ENCODE data around the gene GPX4. TPM values are rescaled to one million over a fixed set of nuclear protein-coding genes. Genes with fewer than 3 reads are reported as not detected.

The GPX4 gene
- polyA plus RNA-seq, 3 donors = 459 to 508 (median 493) TPM

GRCh38 chr19:1069009-1069779 is 34.6 kb upstream of the GPX4 start:
- peak overlapping the region; percentile 90 for H3K4me3 Mint-ChIP-seq
- Histone ChIP-seq H3K4me2 (replicated peaks; ENCODE audit: extremely low read depth, low read length, poor library complexity, severe bottlenecking) (peak overlapping the region; percentile 99), H3K9me3 (replicated peaks in 1 of 2; ENCODE audit: control insufficient read depth in 1 of 2, insufficient read depth in 1 of 2, low read length in 2 of 2) (no peaks in the 10 kb centered on the region), H3K27me3 (ENCODE audit: control insufficient read depth in 2 of 2, insufficient read depth in 2 of 2, low read length in 2 of 2) (no peaks in the 10 kb centered on the region), H3K36me3 (replicated peaks in 1 of 2; ENCODE audit: control insufficient read depth in 1 of 2, insufficient read depth in 2 of 2, low read length in 2 of 2) (peaks cover 38 to 39% of the 10 kb centered on the region in 2 donors), H3K4me3 (replicated peaks in 1 of 3; ENCODE audit: low read depth in 2 of 3, low read length in 3 of 3) (peak overlapping the region; percentile 93 to 100 (median 98)), H3K79me2 (ENCODE audit: insufficient read depth, low read length) (peaks cover 78% of the 10 kb centered on the region), H3K27ac (ENCODE audit: low read depth in 1 of 2, low read length in 2 of 2) (peak overlapping the region; percentile 79 to 93), H3K4me1 (ENCODE audit: control insufficient read depth in 1 of 2, insufficient read depth in 2 of 2, low read length in 2 of 2) (peaks cover 73 to 89% of the 10 kb centered on the region in 2 donors), H3K9ac (ENCODE audit: insufficient read depth, low read length, poor library complexity, severe bottlenecking) (peak overlapping the region; percentile 97), H2AFZ (ENCODE audit: insufficient read depth, low read depth, low read length, poor library complexity, severe bottlenecking) (no peak overlapping the region), H4K20me1 (ENCODE audit: insufficient read depth, low read length) (peaks cover 76% of the 10 kb centered on the region)
- 5% methylated on average over 20 of the region's 25 CpGs for WGBS (ENCODE audit: insufficient coverage)
- peaks cover 0 to 3% (median 1%) of the 10 kb centered on the region in 3 donors for H3K27me3 Mint-ChIP-seq (ENCODE audit: low read depth in 3 of 3)
- peaks cover 68% of the 10 kb centered on the region for H3K4me1 Mint-ChIP-seq
- TF ChIP-seq, protein P1, sequence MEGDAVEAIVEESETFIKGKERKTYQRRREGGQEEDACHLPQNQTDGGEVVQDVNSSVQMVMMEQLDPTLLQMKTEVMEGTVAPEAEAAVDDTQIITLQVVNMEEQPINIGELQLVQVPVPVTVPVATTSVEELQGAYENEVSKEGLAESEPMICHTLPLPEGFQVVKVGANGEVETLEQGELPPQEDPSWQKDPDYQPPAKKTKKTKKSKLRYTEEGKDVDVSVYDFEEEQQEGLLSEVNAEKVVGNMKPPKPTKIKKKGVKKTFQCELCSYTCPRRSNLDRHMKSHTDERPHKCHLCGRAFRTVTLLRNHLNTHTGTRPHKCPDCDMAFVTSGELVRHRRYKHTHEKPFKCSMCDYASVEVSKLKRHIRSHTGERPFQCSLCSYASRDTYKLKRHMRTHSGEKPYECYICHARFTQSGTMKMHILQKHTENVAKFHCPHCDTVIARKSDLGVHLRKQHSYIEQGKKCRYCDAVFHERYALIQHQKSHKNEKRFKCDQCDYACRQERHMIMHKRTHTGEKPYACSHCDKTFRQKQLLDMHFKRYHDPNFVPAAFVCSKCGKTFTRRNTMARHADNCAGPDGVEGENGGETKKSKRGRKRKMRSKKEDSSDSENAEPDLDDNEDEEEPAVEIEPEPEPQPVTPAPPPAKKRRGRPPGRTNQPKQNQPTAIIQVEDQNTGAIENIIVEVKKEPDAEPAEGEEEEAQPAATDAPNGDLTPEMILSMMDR (IDR thresholded peaks at IDR 0.05) = no peak
- H3K9me3 Mint-ChIP-seq = no peaks in the 10 kb centered on the region
- peaks cover 30 to 54% of the 10 kb centered on the region in 2 donors for H3K36me3 Mint-ChIP-seq
- peak; percentile 94 to 95 (median 95) for DNase-seq
- intact Hi-C loops (cut with micrococcal nuclease) = loop anchor here (1.0 to 5.0 kb wide), 3 partner anchors 8 to 47 kb away; partner anchors contain the start of genes GPX4 (in 2 of the 2), RNU6-2 (in 1 of the 2) and TMEM259 (in 1 of the 2)
- peak overlapping the region; percentile 92 to 98 (median 92) for H3K27ac Mint-ChIP-seq

- DNase-seq = no peak
- peaks cover 88% of the 10 kb centered on the region for H3K79me2 ChIP-seq (ENCODE audit: insufficient read depth, low read length)
- Mint-ChIP-seq H3K9me3 (no peaks in the 10 kb centered on the region), H3K4me3 (no peak overlapping the region), H3K27me3 (ENCODE audit: low read depth in 3 of 3) (peaks cover 0 to 1% (median 1%) of the 10 kb centered on the region in 3 donors), H3K4me1 (peaks cover 61% of the 10 kb centered on the region), H3K36me3 (peaks cover 32 to 57% of the 10 kb centered on the region in 2 donors), H3K27ac (no peak overlapping the region)
- peaks cover 82% of the 10 kb centered on the region for H4K20me1 ChIP-seq (ENCODE audit: insufficient read depth, low read length)
- no peak overlapping the region for H2AFZ ChIP-seq (ENCODE audit: insufficient read depth, low read depth, low read length, poor library complexity, severe bottlenecking)
- peaks cover 43 to 47% of the 10 kb centered on the region in 2 donors for H3K36me3 ChIP-seq (replicated peaks in 1 of 2; ENCODE audit: control insufficient read depth in 1 of 2, insufficient read depth in 2 of 2, low read length in 2 of 2)
- TF ChIP-seq, protein P1 (IDR thresholded peaks at IDR 0.05) = no peak
- H3K27ac ChIP-seq (ENCODE audit: low read depth in 1 of 2, low read length in 2 of 2) = no peak overlapping the region
- H3K9ac ChIP-seq (ENCODE audit: insufficient read depth, low read length, poor library complexity, severe bottlenecking) = no peak overlapping the region
- no peak overlapping the region for H3K4me3 ChIP-seq (replicated peaks in 1 of 3; ENCODE audit: low read depth in 2 of 3, low read length in 3 of 3)
- H3K4me2 ChIP-seq (replicated peaks; ENCODE audit: extremely low read depth, low read length, poor library complexity, severe bottlenecking) = no peak overlapping the region
- 92% methylated on average over 20 of the region's 21 CpGs for WGBS (ENCODE audit: insufficient coverage)
- no peaks in the 10 kb centered on the region for H3K27me3 ChIP-seq (ENCODE audit: control insufficient read depth in 2 of 2, insufficient read depth in 2 of 2, low read length in 2 of 2)
- H3K9me3 ChIP-seq (replicated peaks in 1 of 2; ENCODE audit: control insufficient read depth in 1 of 2, insufficient read depth in 1 of 2, low read length in 2 of 2) = no peaks in the 10 kb centered on the region
- H3K4me1 ChIP-seq (ENCODE audit: control insufficient read depth in 1 of 2, insufficient read depth in 2 of 2, low read length in 2 of 2) = peaks cover 70 to 88% of the 10 kb centered on the region in 2 donors
- intact Hi-C loops (cut with micrococcal nuclease) = loop anchor here in 1 of 2 donors (5.0 kb wide), 1 partner anchor 33 kb away; no protein-coding TSS in a partner anchor
Observed at GRCh38 chr19:1070576-1070930, 33.2 kb upstream of the GPX4 start.

Measured in CD14-positive monocyte (primary cell).